ENCODE measurements around the gene TNFAIP1.

GRCh38 chr17:28340374-28340773 lies 4.8 kb downstream of the TNFAIP1 start:
- TF ChIP-seq CTCF (conservative IDR thresholded peaks at IDR 0.05; ENCODE audit: low read depth, low read length) (no peak), EZH2 (IDR thresholded peaks at IDR 0.05; ENCODE audit: low read length, unreplicated experiment) (no peak)

All from PC-3 (cell line).